Cardiac fibroblast (primary cell): ENCODE results near the gene ANO8.

ENCODE experiments used
- DNase-seq, 2 donors: peaks; one replicate each; pipeline versions ENCODE4 v3.0.0 to v3.0.0-alpha.2; 2010; ENCODE audit warnings: low read depth in 2 of 2
- H3K4me3 ChIP-seq, 2 donors: replicated peaks in 1 of 2; 1 replicate in 1 of 2; 2 replicates in 1 of 2; pipeline ENCODE4 v1.5.1; 2011; ENCODE audit warnings: low read depth in 2 of 2, low read length in 2 of 2, mild to moderate bottlenecking in 2 of 2, moderate library complexity in 1 of 2
- TF ChIP-seq, protein P1 (sequence below): IDR thresholded peaks from one replicate; pipeline ENCODE4 v1.5.1; 2011; ENCODE audit warnings: low read depth, mild to moderate bottlenecking, low read length, inconsistent platforms

ANO8 gene

DNA sequence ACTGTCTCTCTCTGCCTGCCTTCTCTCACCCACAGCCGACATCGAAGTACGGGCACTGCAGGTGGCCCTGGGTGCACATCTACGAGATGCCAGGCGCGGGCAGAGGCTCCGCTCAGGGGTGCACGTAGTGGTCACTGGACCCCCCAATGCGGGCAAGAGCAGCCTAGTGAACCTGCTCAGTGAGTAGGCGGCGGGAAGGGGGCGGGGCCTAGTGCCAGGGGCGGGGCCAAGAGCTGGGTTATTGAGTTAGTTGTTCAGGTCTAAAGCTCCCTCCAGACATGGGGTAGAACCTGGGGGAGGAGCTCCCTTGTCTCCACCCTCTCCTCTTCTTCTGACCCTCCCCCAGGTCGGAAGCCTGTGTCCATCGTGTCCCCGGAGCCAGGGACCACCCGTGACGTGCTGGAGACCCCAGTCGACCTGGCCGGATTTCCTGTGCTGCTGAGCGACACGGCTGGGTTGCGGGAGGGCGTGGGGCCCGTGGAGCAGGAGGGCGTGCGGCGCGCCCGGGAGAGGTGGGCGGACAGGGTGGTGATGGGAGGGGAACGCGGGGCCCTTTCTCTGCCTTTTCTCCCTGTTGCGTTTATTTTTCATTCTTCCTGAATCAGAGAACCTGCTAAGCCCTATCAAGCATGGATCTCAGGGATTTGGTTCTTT, 4.6 kb upstream of the ANO8 start:
- H3K4me3 ChIP-seq = no peak overlapping the region
- TF ChIP-seq, protein P1, sequence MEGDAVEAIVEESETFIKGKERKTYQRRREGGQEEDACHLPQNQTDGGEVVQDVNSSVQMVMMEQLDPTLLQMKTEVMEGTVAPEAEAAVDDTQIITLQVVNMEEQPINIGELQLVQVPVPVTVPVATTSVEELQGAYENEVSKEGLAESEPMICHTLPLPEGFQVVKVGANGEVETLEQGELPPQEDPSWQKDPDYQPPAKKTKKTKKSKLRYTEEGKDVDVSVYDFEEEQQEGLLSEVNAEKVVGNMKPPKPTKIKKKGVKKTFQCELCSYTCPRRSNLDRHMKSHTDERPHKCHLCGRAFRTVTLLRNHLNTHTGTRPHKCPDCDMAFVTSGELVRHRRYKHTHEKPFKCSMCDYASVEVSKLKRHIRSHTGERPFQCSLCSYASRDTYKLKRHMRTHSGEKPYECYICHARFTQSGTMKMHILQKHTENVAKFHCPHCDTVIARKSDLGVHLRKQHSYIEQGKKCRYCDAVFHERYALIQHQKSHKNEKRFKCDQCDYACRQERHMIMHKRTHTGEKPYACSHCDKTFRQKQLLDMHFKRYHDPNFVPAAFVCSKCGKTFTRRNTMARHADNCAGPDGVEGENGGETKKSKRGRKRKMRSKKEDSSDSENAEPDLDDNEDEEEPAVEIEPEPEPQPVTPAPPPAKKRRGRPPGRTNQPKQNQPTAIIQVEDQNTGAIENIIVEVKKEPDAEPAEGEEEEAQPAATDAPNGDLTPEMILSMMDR = no peak
- no peak for DNase-seq

DNA sequence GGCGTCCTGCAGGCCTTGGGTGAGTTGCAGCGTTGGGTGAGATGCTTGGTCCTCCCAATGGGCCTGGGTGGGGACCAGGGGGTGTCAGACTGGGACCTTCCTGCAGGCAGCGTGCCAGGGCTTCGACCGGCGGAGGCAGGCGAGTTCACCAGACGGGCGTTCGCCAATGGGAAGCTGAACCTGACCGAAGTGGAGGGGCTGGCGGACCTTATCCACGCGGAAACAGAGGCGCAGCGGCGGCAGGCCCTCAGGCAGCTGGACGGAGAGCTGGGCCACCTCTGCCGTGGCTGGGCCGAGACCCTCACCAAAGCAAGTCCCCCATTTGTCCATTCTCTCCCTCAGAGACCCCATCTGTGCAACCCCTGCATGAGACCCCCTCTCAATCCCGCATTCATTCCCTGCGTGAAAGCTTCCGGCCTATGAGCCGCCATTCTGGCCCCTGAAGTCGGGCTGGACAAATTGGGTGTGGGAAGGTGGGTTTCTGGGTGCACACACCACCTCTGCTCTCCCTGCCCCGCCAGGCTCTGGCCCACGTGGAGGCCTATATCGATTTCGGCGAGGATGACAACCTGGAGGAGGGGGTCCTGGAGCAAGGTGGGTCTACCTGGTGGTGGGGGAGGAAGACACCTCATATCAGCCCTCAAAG, 3.9 kb upstream of the ANO8 start:
- TF ChIP-seq, protein P1 = no peak
- DNase-seq = no peak
- peak overlapping the region; percentile 82 to 84 for H3K4me3 ChIP-seq

DNA sequence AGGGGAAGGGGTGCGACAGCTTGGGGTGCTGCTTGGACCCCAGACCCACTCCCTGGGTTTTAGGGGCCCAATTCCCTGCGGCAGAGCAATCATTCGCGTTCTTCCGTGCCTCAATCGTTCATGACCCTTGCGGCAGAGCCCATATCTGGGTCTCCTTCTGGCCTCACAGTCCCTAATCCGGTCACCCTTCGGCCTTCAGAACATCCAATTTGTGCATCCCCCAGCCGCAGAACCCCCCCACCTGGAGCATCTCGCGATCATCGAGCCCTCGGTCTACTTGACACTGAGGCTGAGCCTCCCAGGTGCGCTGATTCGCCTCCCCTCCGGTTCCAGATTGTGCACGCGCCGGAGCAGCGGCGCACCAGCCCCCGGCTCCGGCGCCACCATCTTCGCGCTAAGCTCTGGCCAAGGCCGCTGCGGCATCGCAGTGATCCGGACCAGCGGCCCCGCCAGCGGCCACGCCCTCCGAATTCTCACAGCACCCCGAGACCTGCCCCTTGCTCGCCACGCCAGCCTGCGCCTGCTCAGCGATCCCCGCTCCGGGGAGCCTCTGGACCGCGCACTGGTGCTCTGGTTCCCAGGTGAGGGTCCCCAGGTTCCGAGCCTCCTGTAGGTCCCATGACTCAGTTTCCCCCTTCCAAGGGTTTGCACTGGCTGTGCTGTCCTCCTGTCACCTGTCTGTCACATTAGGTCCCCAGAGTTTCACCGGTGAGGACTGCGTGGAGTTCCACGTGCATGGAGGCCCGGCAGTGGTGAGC, 3.2 kb upstream of the ANO8 start:
- TF ChIP-seq, protein P1 = no peak
- peak overlapping the region; percentile 82 to 84 for H3K4me3 ChIP-seq
- peak in 1 of 2 donors; percentile 22 for DNase-seq

DNA sequence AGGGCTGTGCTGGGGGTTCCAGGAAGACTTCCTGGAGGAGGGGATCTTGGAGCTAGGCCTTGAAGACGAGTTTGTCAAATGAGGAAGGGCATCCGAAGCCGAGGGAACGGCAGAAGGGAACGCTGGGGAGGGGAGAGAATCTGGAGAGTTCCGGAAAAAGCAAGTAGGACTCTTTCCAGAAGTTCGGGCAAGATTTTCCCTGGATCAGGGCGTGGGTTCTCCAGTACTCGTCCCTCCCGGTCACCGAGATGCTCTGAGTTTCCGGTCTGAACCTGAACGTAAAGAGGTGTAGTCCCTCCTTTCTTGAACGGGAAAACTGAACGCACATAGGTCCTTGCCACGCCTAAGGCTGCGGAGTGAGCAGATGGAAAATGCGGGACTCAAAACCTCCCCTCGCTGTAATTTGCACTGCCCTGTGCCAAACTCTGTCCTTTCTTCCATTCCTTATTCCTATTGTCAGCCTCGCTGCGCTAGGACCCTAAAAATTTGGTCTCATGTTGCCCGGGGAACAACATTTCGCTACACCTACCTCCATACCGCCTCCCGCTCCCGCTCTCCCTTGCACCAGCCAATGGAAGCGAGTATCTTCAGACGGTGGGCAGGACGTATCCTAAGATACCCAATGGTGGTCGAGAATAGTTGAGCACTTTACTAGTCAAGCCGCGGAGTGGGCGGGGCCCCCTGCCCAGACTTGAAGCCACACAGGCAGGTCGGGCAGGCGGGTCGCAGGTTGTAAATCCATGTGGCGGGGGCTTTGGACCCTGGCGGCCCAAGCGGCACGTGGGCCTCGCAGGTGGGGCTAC, 2.4 kb upstream of the ANO8 start, which contains the start of gene GTPBP3:
TSS of gene GTPBP3 (plus strand) at position 682 of the 803 bp plus-strand sequence. CDS start at position 741, 59 bp downstream.
- TF ChIP-seq, protein P1 = no peak
- peak; percentile 99 for DNase-seq
- peak within 1 kb of the TSS; percentile 82 to 84 for H3K4me3 ChIP-seq

DNA sequence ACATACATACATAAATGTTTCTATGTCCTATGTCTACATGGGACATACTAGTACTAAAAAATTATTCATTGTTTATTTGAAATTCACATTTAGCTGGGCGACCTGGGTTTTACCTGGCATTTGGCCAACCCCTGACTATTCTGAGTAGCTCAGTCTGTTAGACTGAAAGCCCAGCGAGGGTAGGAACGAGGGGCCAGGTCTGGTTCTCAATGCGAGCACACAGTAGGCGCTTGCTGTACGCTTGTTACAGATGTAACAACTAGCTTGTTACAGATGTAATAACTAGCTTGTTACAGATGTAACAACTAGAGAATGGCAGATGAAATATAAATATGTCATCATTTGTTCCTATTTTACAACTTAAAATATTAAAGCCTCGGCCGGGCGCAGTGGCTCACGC, 920 bp upstream of the ANO8 start:
- no peak overlapping the region for H3K4me3 ChIP-seq
- TF ChIP-seq, protein P1 = no peak
- DNase-seq = no peak
